Non-pigmented ciliary epithelial cell (primary cell): ENCODE results near the gene AKR1C2.
"Not testable (repeated sequence)": the region's sequence is repeated elsewhere in the genome, so short reads cannot be mapped to it uniquely, and the experiment has no call there.

ENCODE experiments used
- DNase-seq: peaks from one replicate; pipeline ENCODE4 v3.0.0-alpha.2; 2010; ENCODE audit warnings: low read depth

Gene AKR1C2

GRCh38 chr10:5023177-5023805 lies 19.6 kb upstream of the AKR1C2 start:
- DNase-seq = no peak

GRCh38 chr10:5021624-5022290 lies 18.1 kb upstream of the AKR1C2 start:
- not testable (repeated sequence) for DNase-seq

- DNase-seq = not testable (repeated sequence)
These were observed 16.3 kb upstream of the AKR1C2 start for GRCh38 chr10:5019770-5020612.

- peak; percentile 31 for DNase-seq
These were observed 15.1 kb upstream of the AKR1C2 start for GRCh38 chr10:5018671-5019277.

GRCh38 chr10:5018134-5018533 lies 14.5 kb upstream of the AKR1C2 start:
- DNase-seq = no peak

GRCh38 chr10:5014936-5015335 lies 11.3 kb upstream of the AKR1C2 start:
- no peak for DNase-seq

- DNase-seq = not testable (repeated sequence)
These were observed 10.7 kb upstream of the AKR1C2 start for GRCh38 chr10:5014200-5014910.

GRCh38 chr10:5013385-5013784 lies 9.7 kb upstream of the AKR1C2 start:
- DNase-seq = no peak

- no peak for DNase-seq
These were observed 8.9 kb upstream of the AKR1C2 start for GRCh38 chr10:5012595-5012994.

GRCh38 chr10:5011392-5011791 lies 7.7 kb upstream of the AKR1C2 start:
- DNase-seq = not testable (repeated sequence)

GRCh38 chr10:5010043-5010442 lies 6.4 kb upstream of the AKR1C2 start:
- not testable (repeated sequence) for DNase-seq

GRCh38 chr10:5008857-5009548 lies 5.3 kb upstream of the AKR1C2 start:
- not testable (repeated sequence) for DNase-seq

- DNase-seq = not testable (repeated sequence)
These were observed 844 bp upstream of the AKR1C2 start for GRCh38 chr10:5004501-5004900.

GRCh38 chr10:5004030-5004385 lies 351 bp upstream of the AKR1C2 start:
- not testable (repeated sequence) for DNase-seq

- DNase-seq = no peak
These were observed 1.5 kb downstream of the AKR1C2 start for GRCh38 chr10:5002013-5002727.

GRCh38 chr10:4998671-4999070 lies 5.0 kb downstream of the AKR1C2 start:
- no peak for DNase-seq

- DNase-seq = not testable (repeated sequence)
These were observed 9.4 kb downstream of the AKR1C2 start for GRCh38 chr10:4994260-4994659.

- DNase-seq = not testable (repeated sequence)
These were observed 11.1 kb downstream of the AKR1C2 start for GRCh38 chr10:4992564-4992963.

GRCh38 chr10:4991463-4991862 lies 12.2 kb downstream of the AKR1C2 start:
- not testable (repeated sequence) for DNase-seq

- no peak for DNase-seq
These were observed 13.4 kb downstream of the AKR1C2 start for GRCh38 chr10:4990217-4990616.
